AG04450 (cell line): ENCODE measurements around the gene OBSCN. TPM values are rescaled to one million over a fixed set of nuclear protein-coding genes. Genes with fewer than 3 reads are reported as not detected.

Experiments used
- CTCF ChIA-PET: fragments of 300-600, 350-600 bp; formaldehyde crosslinking; extraction: SDS; loops from one replicate; lab custom pipeline; 2022; ENCODE audit warnings: antibody characterized with exemption, inconsistent platforms; lab: Charles Lee
- POLR2A ChIA-PET: fragments of 350-600 bp; formaldehyde crosslinking; extraction: SDS; loops from one replicate; lab custom pipeline; 2021; ENCODE audit warnings: antibody characterized with exemption, inconsistent platforms; lab: Yijun Ruan, JAX
- DNase-seq: peaks from one replicate; pipeline ENCODE4 v3.0.0-alpha.2; 2011; ENCODE audit warnings: low read depth, low spot score
- H3K27ac ChIP-seq: one replicate; pipeline ENCODE4 v1.5.1; 2012; ENCODE audit warnings: low read depth, low read length, control low read depth
- H3K27me3 ChIP-seq: one replicate; pipeline ENCODE4 v1.6.0; 2012; ENCODE audit warnings: low read length; ENCODE audit not compliant: control insufficient read depth, insufficient read depth
- H3K4me3 ChIP-seq: 2 replicates; pipeline ENCODE4 v1.5.1; 2011; ENCODE audit warnings: mild to moderate bottlenecking, low read depth, low read length, control low read depth
- H3K9me3 ChIP-seq: 2 replicates; pipeline ENCODE4 v1.5.1; 2012; ENCODE audit warnings: low read length; ENCODE audit not compliant: control insufficient read depth, insufficient read depth
- polyA plus RNA-seq: library from polyadenylated mRNA; depleted of rRNA; stranded (reverse); fragments of >200 nt; gene quantifications from 2 replicates; pipeline ENCODE4 v1.2.3, GENCODE V29; 2011
- TF ChIP-seq, protein P1 (sequence below): IDR thresholded peaks from 2 replicates; pipeline ENCODE4 v1.5.1; 2011; ENCODE audit warnings: low read depth, low read length, control low read depth, inconsistent platforms

OBSCN gene
- polyA plus RNA-seq, 1 experiment, result 3.9 TPM

DNA sequence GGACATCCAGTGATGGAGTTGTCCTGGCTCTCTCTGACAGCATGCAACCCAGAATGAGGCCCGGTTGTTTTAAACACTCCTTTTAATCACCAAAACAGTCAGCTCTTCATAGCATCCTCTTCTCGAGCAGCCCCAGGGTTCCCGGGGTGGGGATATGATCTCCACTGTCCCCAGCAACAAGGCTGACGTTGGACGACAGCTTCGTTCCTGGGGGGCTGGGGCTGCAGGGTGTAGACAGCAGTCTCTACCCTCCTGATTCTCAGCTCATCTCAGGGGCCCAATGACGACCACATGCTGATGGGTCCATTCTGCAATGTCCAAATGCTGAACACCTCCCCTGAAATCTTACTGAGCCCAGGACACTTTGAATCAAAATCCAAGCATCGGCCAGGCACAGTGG is 171.8 kb downstream of the OBSCN start:
- TF ChIP-seq, protein P1, sequence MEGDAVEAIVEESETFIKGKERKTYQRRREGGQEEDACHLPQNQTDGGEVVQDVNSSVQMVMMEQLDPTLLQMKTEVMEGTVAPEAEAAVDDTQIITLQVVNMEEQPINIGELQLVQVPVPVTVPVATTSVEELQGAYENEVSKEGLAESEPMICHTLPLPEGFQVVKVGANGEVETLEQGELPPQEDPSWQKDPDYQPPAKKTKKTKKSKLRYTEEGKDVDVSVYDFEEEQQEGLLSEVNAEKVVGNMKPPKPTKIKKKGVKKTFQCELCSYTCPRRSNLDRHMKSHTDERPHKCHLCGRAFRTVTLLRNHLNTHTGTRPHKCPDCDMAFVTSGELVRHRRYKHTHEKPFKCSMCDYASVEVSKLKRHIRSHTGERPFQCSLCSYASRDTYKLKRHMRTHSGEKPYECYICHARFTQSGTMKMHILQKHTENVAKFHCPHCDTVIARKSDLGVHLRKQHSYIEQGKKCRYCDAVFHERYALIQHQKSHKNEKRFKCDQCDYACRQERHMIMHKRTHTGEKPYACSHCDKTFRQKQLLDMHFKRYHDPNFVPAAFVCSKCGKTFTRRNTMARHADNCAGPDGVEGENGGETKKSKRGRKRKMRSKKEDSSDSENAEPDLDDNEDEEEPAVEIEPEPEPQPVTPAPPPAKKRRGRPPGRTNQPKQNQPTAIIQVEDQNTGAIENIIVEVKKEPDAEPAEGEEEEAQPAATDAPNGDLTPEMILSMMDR, result no peak
- Histone ChIP-seq H3K9me3 (peaks cover 24% of the 10 kb centered on the region), H3K27me3 (no peaks in the 10 kb centered on the region), H3K27ac (no peak overlapping the region), H3K4me3 (no peak overlapping the region)
- DNase-seq, result no peak
- ChIA-PET POLR2A (interaction anchor here (1.5 kb wide), 1 partner anchor 27 kb away, joined by 9 read pairs; the partner anchor contains the start of gene TRIM11), CTCF (interaction anchor here (0.8 to 3.5 kb wide), 2 partner anchors 14 to 79 kb away, joined by 8 to 27 read pairs; no protein-coding TSS in a partner anchor)

DNA sequence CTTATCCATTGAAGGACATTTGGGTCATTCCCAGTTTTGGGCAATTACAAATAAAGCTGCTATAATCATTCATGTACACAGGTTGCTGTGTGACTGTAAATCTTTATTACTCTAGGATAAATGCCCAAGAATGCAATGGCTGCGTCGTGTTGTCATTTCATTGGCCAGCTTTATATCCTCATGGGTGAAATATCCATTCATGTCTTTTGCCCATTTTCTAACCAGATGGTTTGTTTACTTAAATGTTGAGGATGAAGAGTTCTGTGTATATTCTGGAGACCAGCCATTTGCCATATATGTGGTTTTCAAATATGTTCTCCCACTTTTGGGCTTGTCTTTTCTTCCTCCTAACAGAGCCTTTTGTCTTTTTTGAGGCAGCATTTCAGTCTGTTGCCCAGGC is 173.5 kb downstream of the OBSCN start:
- POLR2A ChIA-PET, result interaction anchor here (0.6 kb wide), 1 partner anchor 76 kb away, joined by 3 read pairs; no protein-coding TSS in a partner anchor
- CTCF ChIA-PET, result interaction anchor here (3.5 kb wide), 1 partner anchor 12 kb away, joined by 27 read pairs; no protein-coding TSS in a partner anchor
- no peak for DNase-seq
- Histone ChIP-seq H3K27ac (no peak overlapping the region), H3K27me3 (no peaks in the 10 kb centered on the region), H3K9me3 (peaks cover 18% of the 10 kb centered on the region), H3K4me3 (no peak overlapping the region)
- TF ChIP-seq, protein P1, result no peak

DNA sequence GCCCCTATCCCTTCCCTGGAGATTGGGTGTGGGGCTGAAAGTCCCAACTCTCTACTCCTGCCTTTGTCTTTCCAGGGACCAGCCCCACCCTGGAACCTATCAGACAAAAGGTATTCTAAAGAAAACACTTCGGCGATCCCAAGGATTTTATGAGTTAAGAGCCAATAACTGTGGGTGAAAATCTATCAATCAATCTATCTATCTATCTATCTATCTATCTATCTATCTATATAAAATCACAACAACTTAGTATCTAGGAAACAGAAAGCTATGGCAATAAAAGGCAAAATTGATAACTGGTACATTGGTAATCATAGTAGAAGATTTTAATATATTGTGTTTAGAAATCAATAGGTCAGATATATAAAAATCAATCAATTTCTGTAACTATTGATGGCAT is 175.9 kb downstream of the OBSCN start:
- peaks cover 4% of the 10 kb centered on the region; the same call in 1 of the 2 replicates for H3K9me3 ChIP-seq
- POLR2A ChIA-PET, result no interaction called here
- TF ChIP-seq, protein P1, result no peak
- H3K27me3 ChIP-seq, result no peaks in the 10 kb centered on the region
- no peak overlapping the region for H3K4me3 ChIP-seq
- CTCF ChIA-PET, result no interaction called here
- no peak for DNase-seq
- H3K27ac ChIP-seq, result no peak overlapping the region

DNA sequence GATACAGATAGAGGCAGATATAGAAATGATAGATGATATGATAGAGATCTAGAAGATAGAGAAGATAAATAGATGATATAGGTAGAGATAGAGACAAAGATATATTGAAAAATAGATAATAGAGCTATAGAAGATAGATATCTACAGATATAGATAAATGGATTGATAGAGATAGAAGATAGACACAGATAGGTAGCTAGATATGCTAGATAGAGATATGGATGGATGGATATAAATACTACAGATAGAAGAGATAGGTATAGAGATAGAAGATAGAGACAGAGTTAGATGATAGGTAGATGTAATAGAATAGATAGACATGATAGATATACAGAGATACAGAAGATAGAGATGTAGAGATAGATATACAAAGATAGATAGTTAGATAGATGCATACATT is 177.4 kb downstream of the OBSCN start:
- Histone ChIP-seq H3K27me3 (no peaks in the 10 kb centered on the region), H3K9me3 (no peaks in the 10 kb centered on the region), H3K4me3 (no peak overlapping the region), H3K27ac (no peak overlapping the region)
- TF ChIP-seq, protein P1, result no peak
- no peak for DNase-seq
- ChIA-PET POLR2A (no interaction called here), CTCF (interaction anchor here (0.6 kb wide), 2 partner anchors 8 to 73 kb away, joined by 3 to 8 read pairs; no protein-coding TSS in a partner anchor)

DNA sequence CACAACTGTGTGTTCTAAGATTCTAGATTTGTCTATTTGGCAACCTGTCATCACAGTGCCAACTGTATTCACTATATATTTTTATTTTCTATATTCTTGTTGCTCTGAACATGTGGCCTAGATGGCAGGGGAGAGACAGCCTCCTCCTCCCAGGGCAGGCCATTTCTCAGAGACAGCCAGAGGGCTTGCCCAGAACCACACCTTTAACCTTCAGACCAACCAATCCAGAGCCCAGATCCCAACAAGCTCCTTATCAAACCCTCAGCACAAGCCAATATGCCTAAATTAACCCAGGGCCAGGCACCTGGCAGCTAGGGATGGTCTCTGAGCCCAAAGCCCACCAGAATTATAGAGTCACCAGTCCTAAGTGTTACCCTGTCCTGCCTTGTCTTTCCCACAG is 179.5 kb downstream of the OBSCN start:
- Histone ChIP-seq H3K4me3 (no peak overlapping the region), H3K27ac (no peak overlapping the region), H3K9me3 (no peaks in the 10 kb centered on the region), H3K27me3 (no peaks in the 10 kb centered on the region)
- ChIA-PET CTCF (no interaction called here), POLR2A (no interaction called here)
- TF ChIP-seq, protein P1, result no peak
- no peak for DNase-seq
